Spleen (tissue), 11 donors: ENCODE measurements around the gene BTN3A1. TPM values are rescaled to one million over a fixed set of nuclear protein-coding genes. Genes with fewer than 3 reads are reported as not detected.

Source experiments
- DNase-seq: peaks from one replicate; pipeline ENCODE4 v3.0.0-alpha.2; 2020
- H3K27ac ChIP-seq, 8 donors: fragments of 200-600 bp; sonication (generic) in 7 of 8; 1 replicate in 4 of 8; 2 replicates in 4 of 8; pipeline versions ENCODE4 v1.5.0 to v1.8.0; 2016 to 2021; ENCODE audit warnings: inconsistent platforms in 4 of 8, mild to moderate bottlenecking in 4 of 8, moderate library complexity in 1 of 8
- H3K27me3 ChIP-seq, 7 donors: fragments of 200-600 bp; sonication (generic) in 6 of 7; replicated peaks in 1 of 7; 1 replicate in 4 of 7; 2 replicates in 3 of 7; pipeline versions ENCODE4 v1.5.0 to v1.8.0; 2016 to 2021; ENCODE audit warnings: inconsistent platforms in 3 of 7, mild to moderate bottlenecking in 1 of 7
- H3K36me3 ChIP-seq, 6 donors: fragments of 200-600 bp; sonication (generic) in 5 of 6; 1 replicate in 4 of 6; 2 replicates in 2 of 6; pipeline versions ENCODE4 v1.5.0 to v1.8.0; 2016 to 2021; ENCODE audit warnings: inconsistent platforms in 2 of 6
- H3K4me1 ChIP-seq, 6 donors: fragments of 200-600 bp; sonication (generic) in 5 of 6; 1 replicate in 3 of 6; 2 replicates in 3 of 6; pipeline versions ENCODE4 v1.5.0 to v1.8.0; 2016 to 2021; ENCODE audit warnings: inconsistent platforms in 3 of 6
- H3K4me3 ChIP-seq, 8 donors: fragments of 200-600 bp; sonication (generic) in 7 of 8; 1 replicate in 4 of 8; 2 replicates in 4 of 8; pipeline versions ENCODE4 v1.5.0 to v1.8.0; 2016 to 2021; ENCODE audit warnings: inconsistent platforms in 4 of 8, mild to moderate bottlenecking in 4 of 8, moderate library complexity in 2 of 8
- H3K9me3 ChIP-seq, 8 donors: fragments of 200-600 bp; sonication (generic) in 7 of 8; 1 replicate in 4 of 8; 2 replicates in 4 of 8; pipeline versions ENCODE4 v1.5.0 to v1.8.0; 2016 to 2021; ENCODE audit warnings: inconsistent platforms in 4 of 8
- CTCF ChIP-seq, 11 experiments: fragments of 200-600 bp in 7 of 11; fragments of 450-650 bp in 4 of 11; sonication (generic) in 4 of 11; IDR thresholded peaks in 8 of 11; conservative IDR thresholded peaks in 3 of 11; 1 replicate in 7 of 11; 2 replicates in 4 of 11; pipeline versions ENCODE4 v1.4.0 to v1.8.0; 2016 to 2021; ENCODE audit warnings: antibody characterized with exemption in 11 of 11, inconsistent platforms in 4 of 11, mild to moderate bottlenecking in 1 of 11
- POLR2A ChIP-seq, 3 donors: fragments of 450-650 bp; IDR thresholded peaks; one replicate each; pipeline ENCODE4 v1.5.1; 2017; ENCODE audit warnings: antibody characterized with exemption in 3 of 3, mild to moderate bottlenecking in 1 of 3
- POLR2AphosphoS5 ChIP-seq, 3 donors: sonication (generic); formaldehyde crosslinking; IDR thresholded peaks; one replicate each; pipeline ENCODE4 v1.5.1; 2017; ENCODE audit warnings: antibody characterized with exemption in 3 of 3
- WGBS, 5 donors: extraction: QIAGEN DNeasy Blood & Tissue Kit in 3 of 5; methylation state at CpG; one replicate each; pipeline versions ENCODE4 v1.1.5 to v1.1.7; 2013 to 2018; 5-methylcytosine and 5-hydroxymethylcytosine counted together
- intact Hi-C: fragments of 100-400 bp; cut with DNase I; formaldehyde crosslinking; loops from one replicate; pipeline ENCODE4 v1.15.0; 2023; ENCODE audit warnings: low total_unique reads
- polyA plus RNA-seq, 3 donors: library from polyadenylated mRNA; stranded (reverse); fragments of 200-250 nt; gene quantifications; one replicate each; pipeline ENCODE4 v1.2.1, GENCODE V29; 2013
- total RNA-seq, 7 donors: library from RNA; depleted of rRNA in 3 of 7; stranded (reverse); fragments of >200 nt in 3 of 7; fragmentation: NEBNext Ultra II Directional in 4 of 7; extraction: Animal tissue kit (Norgen Biotek cat#: 25700) in 4 of 7; gene quantifications; one replicate each; pipeline versions ENCODE4 v1.1.0 to v1.2.1, GENCODE V29; 2016 to 2021
- donor health status: healthy with polysubstance abuse.
- donor health status: DM: no; HTN: no; CAD: no; lungs with moderate emphysema.
- donor health status: DM: no; HTN: no; CAD: no.
- donor health status: Bipolar disorder and iron deficiency.
- donor health status: healthy.
- donor health status: DM: no; HTN: no; CAD: no.
- donor health status: DM: yes; HTN: yes; CAD: no.

The BTN3A1 gene
- total and polyA plus RNA-seq, 10 donors, result 25.1 to 142 (median 109) TPM

- intact Hi-C loops, result no loop called here
Observed at GRCh38 chr6:26380256-26380655, 21.8 kb upstream of the BTN3A1 start.

GRCh38 chr6:26382121-26382520 lies 20.0 kb upstream of the BTN3A1 start:
- DNase-seq, result no peak
- 76 to 92% (median 85%) methylated on average over 6 of the region's 6 CpGs for WGBS, 5 donors
- H3K4me1 ChIP-seq, result peaks cover 20 to 52% (median 35%) of the 10 kb centered on the region in 6 donors
- no peak overlapping the region for H3K4me3 ChIP-seq
- no peak for TF ChIP-seq POLR2AphosphoS5 (IDR thresholded peaks at IDR 0.05)
- TF ChIP-seq CTCF (IDR thresholded peaks at IDR 0.05 in 8 of 11, conservative IDR thresholded peaks at IDR 0.05 in 3 of 11), result no peak
- TF ChIP-seq POLR2A (IDR thresholded peaks at IDR 0.05), result no peak
- intact Hi-C loops, result no loop called here
- H3K27ac ChIP-seq, result no peak overlapping the region
- H3K36me3 ChIP-seq, result peaks cover 0 to 15% (median under 1%) of the 10 kb centered on the region in 6 donors
- H3K27me3 ChIP-seq, result no peaks in the 10 kb centered on the region
- no peaks in the 10 kb centered on the region for H3K9me3 ChIP-seq

More at GRCh38 chr6:26380256-26380655, 21.8 kb upstream of the BTN3A1 start:
- no peak for DNase-seq
- Histone ChIP-seq H3K27me3 (no peaks in the 10 kb centered on the region), H3K36me3 (peaks cover 0 to 28% (median 15%) of the 10 kb centered on the region in 6 donors), H3K9me3 (no peaks in the 10 kb centered on the region), H3K4me1 (peaks cover 16 to 45% (median 26%) of the 10 kb centered on the region in 6 donors), H3K27ac (no peak overlapping the region), H3K4me3 (no peak overlapping the region)
- 93 to 99% (median 95%) methylated on average over 3 of the region's 3 CpGs for WGBS, 5 donors
- TF ChIP-seq CTCF (IDR thresholded peaks at IDR 0.05 in 8 of 11, conservative IDR thresholded peaks at IDR 0.05 in 3 of 11) (no peak), POLR2A (IDR thresholded peaks at IDR 0.05) (no peak), POLR2AphosphoS5 (IDR thresholded peaks at IDR 0.05) (no peak)

- no peak for DNase-seq
- no peaks in the 10 kb centered on the region for H3K9me3 ChIP-seq
- H3K27me3 ChIP-seq, result no peaks in the 10 kb centered on the region
- peak overlapping the region; percentile 54 to 91 (median 82) for H3K27ac ChIP-seq
- H3K36me3 ChIP-seq, result peaks cover 0 to 21% (median 7%) of the 10 kb centered on the region in 6 donors
- no peak for TF ChIP-seq POLR2A (IDR thresholded peaks at IDR 0.05)
- peak in 1 of 3 donors; percentile 42 for TF ChIP-seq POLR2AphosphoS5 (IDR thresholded peaks at IDR 0.05)
- peak overlapping the region; percentile 49 to 82 (median 60) for H3K4me3 ChIP-seq
- peaks cover 20 to 61% (median 35%) of the 10 kb centered on the region in 6 donors for H3K4me1 ChIP-seq
- intact Hi-C loops, result no loop called here
- 11 to 20% (median 16%) methylated on average over 7 of the region's 7 CpGs for WGBS, 5 donors
Observed at GRCh38 chr6:26383624-26384417, 18.3 kb upstream of the BTN3A1 start.

GRCh38 chr6:26385734-26386125 lies 16.3 kb upstream of the BTN3A1 start:
- DNase-seq, result no peak
- intact Hi-C loops, result no loop called here
- H3K36me3 ChIP-seq, result peaks cover 0 to 40% (median 22%) of the 10 kb centered on the region in 6 donors
- H3K4me1 ChIP-seq, result peaks cover 20 to 74% (median 40%) of the 10 kb centered on the region in 6 donors
- no peaks in the 10 kb centered on the region for H3K27me3 ChIP-seq
- WGBS, 5 donors, result 95 to 97% (median 96%) methylated on average over 9 of the region's 9 CpGs
- H3K9me3 ChIP-seq, result no peaks in the 10 kb centered on the region
- no peak overlapping the region for H3K27ac ChIP-seq
- H3K4me3 ChIP-seq, result peak overlapping the region in 1 of 8 donors; percentile 82
- no peak for TF ChIP-seq POLR2AphosphoS5 (IDR thresholded peaks at IDR 0.05)
- no peak for TF ChIP-seq POLR2A (IDR thresholded peaks at IDR 0.05)
- no peak for TF ChIP-seq CTCF (IDR thresholded peaks at IDR 0.05 in 8 of 11, conservative IDR thresholded peaks at IDR 0.05 in 3 of 11)
